Mucosa of stomach (tissue), 1 donor: ENCODE measurements around the gene VPS4A.

Experiments
- H3K27me3 ChIP-seq: one replicate; pipeline ENCODE4 v1.7.0; 2013; ENCODE audit warnings: mild to moderate bottlenecking, low read length; ENCODE audit not compliant: control insufficient read depth, insufficient read depth
- H3K36me3 ChIP-seq: one replicate; pipeline ENCODE4 v1.7.0; 2013; ENCODE audit warnings: low read length; ENCODE audit not compliant: control insufficient read depth, insufficient read depth
- H3K4me1 ChIP-seq: one replicate; pipeline ENCODE4 v1.7.0; 2013; ENCODE audit warnings: mild to moderate bottlenecking, low read length; ENCODE audit not compliant: control insufficient read depth, insufficient read depth
- H3K4me3 ChIP-seq: one replicate; pipeline ENCODE4 v1.7.0; 2013; ENCODE audit warnings: low read length
- H3K9ac ChIP-seq: one replicate; pipeline ENCODE4 v1.7.0; 2013; ENCODE audit warnings: mild to moderate bottlenecking, low read length, moderate library complexity
- H3K9me3 ChIP-seq: one replicate; pipeline ENCODE4 v1.7.0; 2013; ENCODE audit warnings: mild to moderate bottlenecking, low read length, moderate library complexity; ENCODE audit not compliant: control insufficient read depth
- donor health status: Pancreatic carcinoma.

Gene VPS4A

DNA sequence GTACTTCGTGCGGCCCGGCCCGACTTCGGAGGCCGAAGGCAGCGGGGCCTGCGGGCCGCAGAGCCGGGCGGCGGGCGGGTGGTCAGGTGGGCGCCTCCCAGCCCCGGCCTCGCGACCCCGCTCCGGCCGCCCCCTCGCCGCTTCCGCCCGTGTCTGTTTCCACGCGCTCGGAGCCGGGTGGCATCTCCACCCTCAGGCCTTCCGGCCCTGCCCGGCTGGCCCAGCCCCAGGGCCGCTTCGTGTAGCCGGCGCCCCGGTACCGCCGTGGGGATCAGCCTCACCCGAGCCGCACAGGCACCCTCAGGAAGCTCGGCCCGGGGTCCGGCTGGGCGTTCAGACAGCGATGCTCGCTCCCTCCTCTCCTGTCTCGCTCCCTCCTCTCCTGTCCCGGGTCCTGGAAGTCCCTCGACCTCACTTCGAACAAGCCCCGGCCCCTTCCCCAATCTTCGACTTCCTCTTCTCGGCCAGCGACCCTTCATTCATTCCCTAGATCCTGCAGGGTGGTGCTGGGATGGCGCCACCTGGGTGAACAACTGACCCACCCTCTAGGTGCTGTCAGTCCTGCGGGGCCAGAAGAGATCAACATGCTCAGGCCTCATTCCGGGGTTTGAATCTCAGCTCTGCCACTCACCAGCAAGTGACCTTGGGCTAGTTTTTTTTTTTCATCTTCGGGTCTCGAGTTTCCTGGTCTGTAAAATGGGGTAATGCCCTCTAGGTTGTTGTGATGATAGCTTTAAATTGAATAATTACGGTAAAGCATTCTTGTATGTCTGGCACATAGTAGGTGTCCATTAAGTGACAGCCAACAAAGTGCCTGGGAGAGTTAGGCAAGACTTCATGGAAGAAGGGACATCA lies 610 bp downstream of the VPS4A start:
- Histone ChIP-seq H3K9me3 (no peaks in the 10 kb centered on the region), H3K27me3 (no peaks in the 10 kb centered on the region), H3K4me1 (peaks cover 14% of the 10 kb centered on the region), H3K4me3 (peak overlapping the region; percentile 69), H3K36me3 (peaks cover 11% of the 10 kb centered on the region), H3K9ac (peak overlapping the region; percentile 71)

DNA sequence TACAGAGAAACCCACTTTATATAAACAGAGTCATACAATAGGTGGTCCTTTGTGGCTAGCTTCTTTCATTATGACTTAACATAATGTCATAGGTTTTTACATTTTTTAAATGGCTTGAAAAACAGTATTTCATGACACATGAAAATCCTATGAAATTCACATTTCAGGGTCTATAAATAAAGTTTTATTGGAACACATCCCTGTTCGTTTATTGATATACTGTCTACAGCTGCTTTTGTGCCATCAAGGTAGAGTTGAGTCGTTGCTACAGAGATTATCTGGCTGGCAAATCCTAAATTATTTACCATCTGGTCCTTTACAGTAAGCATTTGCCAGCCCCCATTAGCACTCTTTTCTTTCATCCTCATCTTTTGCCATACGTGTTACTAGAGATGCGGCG lies 2.3 kb downstream of the VPS4A start:
- Histone ChIP-seq H3K9ac (no peak overlapping the region), H3K4me3 (no peak overlapping the region), H3K4me1 (peaks cover 14% of the 10 kb centered on the region), H3K36me3 (peaks cover 15% of the 10 kb centered on the region), H3K9me3 (no peaks in the 10 kb centered on the region), H3K27me3 (no peaks in the 10 kb centered on the region)

DNA sequence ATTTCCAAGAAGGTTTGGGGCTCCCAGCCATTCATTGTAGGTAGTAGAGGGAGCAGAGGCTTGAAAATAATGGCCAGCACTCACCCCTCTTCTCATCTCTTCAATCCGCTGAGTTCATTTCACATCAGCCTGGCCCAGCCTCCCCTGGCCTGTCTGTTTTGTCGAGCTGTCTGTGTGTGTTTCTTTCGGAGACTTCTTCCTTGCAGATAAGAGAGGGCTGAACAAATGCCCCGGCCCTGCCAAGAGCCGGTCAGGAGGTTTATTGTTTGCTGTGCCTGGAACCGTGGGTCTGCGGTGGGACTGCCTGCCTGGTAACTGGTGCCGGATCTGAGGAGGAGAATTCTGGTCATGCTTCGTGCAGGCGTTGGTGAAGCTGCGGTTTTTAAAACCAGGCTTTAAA lies 3.4 kb downstream of the VPS4A start:
- Histone ChIP-seq H3K4me3 (no peak overlapping the region), H3K27me3 (no peaks in the 10 kb centered on the region), H3K9ac (peak overlapping the region; percentile 23), H3K36me3 (peaks cover 15% of the 10 kb centered on the region), H3K9me3 (no peaks in the 10 kb centered on the region), H3K4me1 (peaks cover 14% of the 10 kb centered on the region)

DNA sequence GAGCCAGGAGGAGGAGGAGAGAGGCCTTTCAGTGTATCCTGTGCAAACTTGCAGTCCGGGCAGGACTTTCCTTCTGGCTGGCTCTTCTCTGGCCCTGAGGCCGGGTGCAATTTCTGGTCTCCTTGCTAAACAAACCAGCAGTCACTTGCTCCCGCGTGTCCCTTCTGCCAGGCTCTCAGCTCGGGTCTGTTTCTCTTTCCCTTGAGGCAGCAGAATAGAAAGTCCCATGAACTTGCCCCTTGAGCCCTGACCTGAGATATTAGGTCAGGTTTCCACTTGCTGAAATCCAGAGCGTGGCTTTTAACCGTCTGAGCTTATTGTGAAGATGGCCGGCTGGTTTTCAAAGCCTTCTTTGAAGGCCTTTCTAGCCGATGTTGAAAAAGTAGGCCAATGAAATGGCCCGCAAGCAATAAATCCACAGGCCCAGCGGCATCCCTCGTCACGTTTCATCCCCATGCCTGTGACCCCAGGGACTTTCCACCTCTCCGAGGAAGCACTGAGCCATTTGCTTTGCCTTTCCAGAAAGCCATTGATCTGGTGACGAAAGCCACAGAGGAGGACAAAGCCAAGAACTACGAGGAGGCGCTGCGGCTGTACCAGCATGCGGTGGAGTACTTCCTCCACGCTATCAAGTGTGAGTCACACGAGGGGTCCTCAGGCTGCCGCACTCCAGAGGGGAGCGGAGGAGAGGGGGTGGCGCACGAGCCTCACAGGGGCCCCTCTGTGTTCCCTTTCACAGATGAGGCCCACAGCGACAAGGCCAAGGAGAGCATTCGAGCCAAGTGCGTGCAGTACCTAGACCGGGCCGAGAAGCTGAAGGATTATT lies 4.5 kb downstream of the VPS4A start:
- Histone ChIP-seq H3K36me3 (peaks cover 26% of the 10 kb centered on the region), H3K4me3 (no peak overlapping the region), H3K27me3 (no peaks in the 10 kb centered on the region), H3K9ac (no peak overlapping the region), H3K4me1 (peaks cover 14% of the 10 kb centered on the region), H3K9me3 (no peaks in the 10 kb centered on the region)

DNA sequence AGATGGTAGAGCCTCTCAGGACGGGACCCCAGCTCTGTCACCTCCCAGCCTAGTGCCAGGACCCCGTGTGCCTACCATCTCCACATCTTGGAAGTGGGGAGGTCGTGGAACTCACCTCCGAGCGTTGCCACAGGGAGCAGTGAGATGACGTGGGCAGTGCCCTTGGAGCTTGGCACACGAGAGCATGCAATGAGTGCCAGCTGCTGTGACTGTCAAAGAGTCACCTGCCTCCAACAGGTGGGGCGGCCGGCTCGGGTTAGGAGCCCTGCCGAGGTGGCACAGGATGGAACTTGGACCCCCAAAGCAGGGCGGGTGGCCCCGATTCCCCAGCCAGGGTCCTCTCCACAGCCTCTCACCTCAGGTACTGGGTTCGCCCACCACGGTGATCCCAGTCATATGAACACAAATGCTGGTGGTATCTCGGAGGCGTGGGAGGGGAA lies 5.5 kb downstream of the VPS4A start:
- no peak overlapping the region for H3K4me3 ChIP-seq
- H3K4me1 ChIP-seq, result peaks cover 14% of the 10 kb centered on the region
- peaks cover 31% of the 10 kb centered on the region for H3K36me3 ChIP-seq
- no peaks in the 10 kb centered on the region for H3K9me3 ChIP-seq
- H3K27me3 ChIP-seq, result no peaks in the 10 kb centered on the region
- H3K9ac ChIP-seq, result no peak overlapping the region

DNA sequence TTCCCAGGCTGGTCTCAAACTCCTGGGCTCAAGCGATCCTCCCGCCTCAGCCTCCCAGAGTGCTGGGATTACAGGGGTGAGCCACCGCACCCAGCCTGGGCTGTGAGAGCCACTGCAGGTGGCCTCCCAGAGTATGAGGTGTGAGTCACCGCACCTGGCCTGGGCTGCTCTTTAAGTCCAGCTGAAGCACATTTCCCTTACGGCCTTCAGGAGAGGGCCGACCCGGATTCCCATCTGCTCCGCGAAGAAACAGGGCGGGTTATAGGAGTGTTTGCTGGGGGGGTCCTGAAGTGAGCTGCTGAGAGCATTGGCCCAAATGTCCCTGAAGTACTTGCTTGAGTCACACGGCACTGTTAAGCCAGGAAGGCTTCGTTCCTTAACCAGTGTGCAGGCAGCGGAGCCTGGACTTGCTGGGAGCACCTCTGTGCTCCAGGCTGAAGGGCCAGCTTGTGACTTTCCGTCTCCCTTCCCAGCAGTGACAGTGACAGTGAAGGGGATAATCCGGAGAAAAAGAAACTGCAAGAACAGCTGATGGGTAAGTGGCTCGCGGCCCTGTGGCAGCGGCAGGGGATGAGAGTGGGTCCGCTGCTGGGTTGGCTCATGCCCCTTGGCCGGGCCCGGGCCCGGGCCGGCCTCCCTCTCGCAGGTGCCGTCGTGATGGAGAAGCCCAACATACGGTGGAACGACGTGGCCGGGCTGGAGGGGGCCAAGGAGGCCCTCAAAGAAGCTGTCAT lies 7.2 kb downstream of the VPS4A start:
- no peaks in the 10 kb centered on the region for H3K9me3 ChIP-seq
- no peak overlapping the region for H3K4me3 ChIP-seq
- peaks cover 10% of the 10 kb centered on the region for H3K4me1 ChIP-seq
- H3K9ac ChIP-seq, result no peak overlapping the region
- peaks cover 35% of the 10 kb centered on the region for H3K36me3 ChIP-seq
- H3K27me3 ChIP-seq, result no peaks in the 10 kb centered on the region

DNA sequence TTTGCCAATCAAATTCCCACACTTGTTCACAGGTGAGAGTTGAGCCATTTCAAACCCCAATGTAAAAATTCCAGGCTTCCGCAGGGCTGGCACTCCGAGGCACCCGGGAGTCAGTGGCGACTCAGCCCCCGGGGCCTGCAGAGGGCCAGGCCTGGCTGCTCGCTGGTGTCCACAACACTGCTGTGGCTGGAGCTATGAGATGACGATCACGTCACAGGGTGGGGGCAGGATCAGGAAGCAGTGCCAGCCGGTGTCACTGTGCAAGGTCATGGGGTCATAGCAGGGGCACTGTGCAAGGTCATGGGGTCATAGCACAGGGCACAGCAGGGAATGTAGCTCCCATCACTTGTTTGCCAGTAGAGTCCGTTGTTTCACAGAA lies 7.8 kb downstream of the VPS4A start:
- Histone ChIP-seq H3K36me3 (peaks cover 35% of the 10 kb centered on the region), H3K9ac (no peak overlapping the region), H3K9me3 (no peaks in the 10 kb centered on the region), H3K27me3 (no peaks in the 10 kb centered on the region), H3K4me1 (peaks cover 12% of the 10 kb centered on the region), H3K4me3 (no peak overlapping the region)

DNA sequence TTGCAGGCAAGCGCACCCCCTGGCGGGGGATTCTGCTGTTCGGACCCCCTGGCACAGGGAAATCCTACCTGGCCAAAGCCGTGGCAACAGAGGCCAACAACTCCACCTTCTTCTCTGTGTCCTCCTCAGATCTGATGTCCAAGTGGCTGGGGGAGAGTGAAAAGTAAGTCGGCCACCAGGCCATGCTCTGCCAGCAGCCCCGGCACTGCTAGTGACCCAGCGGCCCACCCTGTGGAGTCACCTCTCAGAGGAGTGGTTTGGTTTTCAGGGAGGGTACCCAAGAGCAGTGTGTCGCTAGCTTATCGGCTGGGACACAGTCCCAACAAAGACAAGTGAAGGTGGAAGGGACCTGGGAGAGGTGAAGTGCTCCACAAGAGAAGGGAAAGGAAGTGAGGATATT lies 8.2 kb downstream of the VPS4A start:
- Histone ChIP-seq H3K27me3 (no peaks in the 10 kb centered on the region), H3K4me1 (peaks cover 16% of the 10 kb centered on the region), H3K4me3 (no peak overlapping the region), H3K36me3 (peaks cover 35% of the 10 kb centered on the region), H3K9me3 (no peaks in the 10 kb centered on the region), H3K9ac (no peak overlapping the region)

DNA sequence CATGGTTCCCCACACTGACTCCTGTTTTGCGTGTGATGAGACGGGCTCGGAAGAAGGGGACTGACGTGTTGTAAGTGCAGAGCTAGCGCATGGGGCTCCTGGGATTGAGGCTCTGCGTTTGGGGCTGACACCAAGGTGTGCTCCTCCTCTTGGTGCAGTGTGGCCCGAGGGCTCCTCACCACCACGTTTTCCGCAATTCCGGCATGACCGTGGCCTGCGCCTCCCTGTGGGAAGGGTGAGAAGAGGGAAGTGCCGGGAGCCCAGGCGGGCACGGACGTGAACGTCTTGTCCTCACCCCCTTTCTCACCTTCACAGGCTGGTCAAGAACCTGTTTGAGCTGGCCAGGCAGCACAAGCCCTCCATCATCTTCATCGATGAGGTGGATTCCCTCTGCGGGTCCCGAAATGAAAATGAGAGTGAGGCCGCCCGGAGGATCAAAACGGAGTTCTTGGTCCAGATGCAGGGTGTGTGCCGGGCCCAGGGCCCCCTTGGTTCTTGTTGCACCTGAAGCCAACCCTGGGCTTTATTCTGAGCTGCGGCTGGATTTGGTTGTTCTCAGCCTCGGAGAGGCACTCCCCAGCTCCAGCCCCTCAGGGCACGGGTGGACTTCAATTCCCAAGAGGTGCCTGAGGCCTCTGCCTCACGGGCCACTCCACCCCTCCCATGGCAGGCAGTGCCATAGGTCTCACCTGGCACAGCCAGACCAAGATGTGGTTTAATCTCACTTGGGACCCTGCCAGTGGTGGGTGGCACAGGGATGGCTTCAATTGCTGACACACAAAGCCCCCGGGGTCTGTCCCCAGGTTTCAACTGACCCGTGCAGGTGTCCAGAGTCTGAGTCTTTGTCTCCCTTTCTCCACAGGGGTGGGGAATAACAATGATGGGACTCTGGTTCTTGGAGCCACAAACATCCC lies 8.9 kb downstream of the VPS4A start:
- Histone ChIP-seq H3K9ac (no peak overlapping the region), H3K9me3 (no peaks in the 10 kb centered on the region), H3K36me3 (peaks cover 35% of the 10 kb centered on the region), H3K4me3 (no peak overlapping the region), H3K27me3 (no peaks in the 10 kb centered on the region), H3K4me1 (peaks cover 15% of the 10 kb centered on the region)

DNA sequence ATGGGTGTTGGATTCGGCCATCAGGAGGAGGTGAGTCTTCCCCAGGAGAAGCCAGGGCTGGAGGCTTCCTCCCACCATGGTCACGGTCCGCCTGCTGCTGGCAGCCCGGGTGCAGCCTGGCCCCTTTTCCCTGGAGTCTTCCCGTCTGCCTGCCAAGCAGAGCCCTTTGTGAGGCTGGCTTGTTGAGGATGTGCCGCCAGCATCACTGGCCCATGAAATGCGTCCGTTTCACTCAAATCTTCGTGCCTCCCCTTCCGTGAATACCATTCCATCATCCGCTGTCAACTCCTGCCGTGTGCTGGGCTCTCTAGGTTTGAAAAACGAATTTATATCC lies 9.6 kb downstream of the VPS4A start:
- peaks cover 11% of the 10 kb centered on the region for H3K4me1 ChIP-seq
- H3K9me3 ChIP-seq, result no peaks in the 10 kb centered on the region
- H3K9ac ChIP-seq, result no peak overlapping the region
- no peak overlapping the region for H3K4me3 ChIP-seq
- peaks cover 34% of the 10 kb centered on the region for H3K36me3 ChIP-seq
- H3K27me3 ChIP-seq, result no peaks in the 10 kb centered on the region

DNA sequence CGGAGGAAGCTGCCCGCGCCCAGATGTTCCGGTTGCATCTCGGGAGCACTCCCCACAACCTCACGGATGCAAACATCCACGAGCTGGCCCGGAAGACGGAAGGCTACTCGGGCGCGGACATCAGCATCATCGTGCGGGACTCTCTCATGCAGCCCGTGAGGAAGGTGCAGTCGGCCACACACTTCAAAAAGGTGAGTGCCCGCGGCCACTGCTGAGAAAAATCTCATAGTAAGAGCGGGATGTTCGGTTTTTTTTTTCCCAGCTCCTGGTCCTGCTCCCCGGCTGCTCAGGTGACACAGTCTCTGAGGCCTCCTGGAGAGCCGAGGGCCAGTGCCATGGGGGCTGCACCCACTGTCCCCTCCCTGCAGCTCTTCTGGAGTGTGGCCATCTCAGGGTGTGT lies 9.9 kb downstream of the VPS4A start:
- H3K9ac ChIP-seq, result no peak overlapping the region
- H3K27me3 ChIP-seq, result no peaks in the 10 kb centered on the region
- no peak overlapping the region for H3K4me3 ChIP-seq
- H3K4me1 ChIP-seq, result peaks cover 15% of the 10 kb centered on the region
- no peaks in the 10 kb centered on the region for H3K9me3 ChIP-seq
- H3K36me3 ChIP-seq, result peaks cover 30% of the 10 kb centered on the region
